ENCODE measurements around the gene IRF5. TPM values are rescaled to one million over a fixed set of nuclear protein-coding genes. Genes with fewer than 3 reads are reported as not detected.

The IRF5 gene, protein sequence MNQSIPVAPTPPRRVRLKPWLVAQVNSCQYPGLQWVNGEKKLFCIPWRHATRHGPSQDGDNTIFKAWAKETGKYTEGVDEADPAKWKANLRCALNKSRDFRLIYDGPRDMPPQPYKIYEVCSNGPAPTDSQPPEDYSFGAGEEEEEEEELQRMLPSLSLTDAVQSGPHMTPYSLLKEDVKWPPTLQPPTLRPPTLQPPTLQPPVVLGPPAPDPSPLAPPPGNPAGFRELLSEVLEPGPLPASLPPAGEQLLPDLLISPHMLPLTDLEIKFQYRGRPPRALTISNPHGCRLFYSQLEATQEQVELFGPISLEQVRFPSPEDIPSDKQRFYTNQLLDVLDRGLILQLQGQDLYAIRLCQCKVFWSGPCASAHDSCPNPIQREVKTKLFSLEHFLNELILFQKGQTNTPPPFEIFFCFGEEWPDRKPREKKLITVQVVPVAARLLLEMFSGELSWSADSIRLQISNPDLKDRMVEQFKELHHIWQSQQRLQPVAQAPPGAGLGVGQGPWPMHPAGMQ
- total RNA-seq = 1 to 10 TPM; 7.4 to 8.0 TPM

GRCh38 chr7:128937647-128938543 is at the start of gene IRF5:
TSS of gene IRF5 (plus strand) at chr7:128937927. CDS start at chr7:128942082, 4,155 bp downstream.
- H3K27ac Mint-ChIP-seq = peak within 1 kb of the TSS; percentile 72
- peaks cover 16% of the 10 kb centered on the region for H3K27me3 Mint-ChIP-seq (ENCODE audit: low read depth)
- no peaks in the 10 kb centered on the region for H3K9me3 Mint-ChIP-seq (ENCODE audit: insufficient read depth)
- H3K36me3 Mint-ChIP-seq (ENCODE audit: low read depth) = peaks cover 2% of the 10 kb centered on the region
- ATAC-seq (peak; percentile 50), DNase-seq (peak; percentile 35)
- POLR2A ChIA-PET = no interaction called here
- H3K4me1 Mint-ChIP-seq (ENCODE audit: low read depth) = peaks cover 50% of the 10 kb centered on the region
- peak within 1 kb of the TSS; percentile 80 for H3K4me3 Mint-ChIP-seq
- CTCF ChIA-PET = interaction anchor here (1.7 kb wide), 1 partner anchor 152 kb away, joined by 4 read pairs; no protein-coding TSS in a partner anchor

DNA sequence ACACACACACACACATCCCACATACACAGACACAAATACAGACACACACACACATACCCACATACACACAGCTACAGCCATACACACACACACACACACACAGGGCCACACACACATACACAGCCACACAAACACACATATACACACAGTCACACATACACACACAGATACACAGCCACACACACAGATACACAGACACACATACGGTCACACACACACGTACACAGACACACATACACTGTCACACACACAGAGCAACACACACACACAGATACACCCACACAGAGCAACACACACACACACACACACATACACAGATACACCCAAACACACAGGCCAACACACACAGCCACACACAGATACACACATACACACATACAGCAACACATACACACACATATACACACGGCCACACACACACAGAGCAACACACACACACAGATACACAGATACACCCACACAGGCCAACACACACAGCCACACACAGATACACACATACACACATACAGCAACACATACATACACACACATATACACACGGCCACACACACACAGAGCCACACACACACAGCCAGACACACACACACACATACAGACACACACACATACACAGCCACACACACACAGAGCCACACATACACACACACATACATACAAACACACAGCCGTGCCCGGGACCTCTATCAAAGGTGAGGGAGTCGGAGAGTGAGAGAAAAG is 49.5 kb upstream of the IRF5 start:
- no peak overlapping the region for H3K4me3 Mint-ChIP-seq
- H3K9me3 Mint-ChIP-seq (ENCODE audit: insufficient read depth) = no peaks in the 10 kb centered on the region
- peaks cover 8% of the 10 kb centered on the region for H3K4me1 Mint-ChIP-seq (ENCODE audit: low read depth)
- DNase-seq = no peak
- POLR2A ChIA-PET = no interaction called here
- no peaks in the 10 kb centered on the region for H3K36me3 Mint-ChIP-seq (ENCODE audit: low read depth)
- peaks cover 11% of the 10 kb centered on the region for H3K27me3 Mint-ChIP-seq (ENCODE audit: low read depth)
- no peak overlapping the region for H3K27ac Mint-ChIP-seq
- no peak for ATAC-seq
- CTCF ChIA-PET = no interaction called here

GRCh38 chr7:128888756-128889095 is 49.0 kb upstream of the IRF5 start:
- ATAC-seq (no peak), DNase-seq (no peak)
- H3K27me3 Mint-ChIP-seq (ENCODE audit: low read depth) = peaks cover 11% of the 10 kb centered on the region
- ChIA-PET POLR2A (no interaction called here), CTCF (no interaction called here)
- H3K4me1 Mint-ChIP-seq (ENCODE audit: low read depth) = peaks cover 6% of the 10 kb centered on the region
- no peak overlapping the region for H3K27ac Mint-ChIP-seq
- H3K4me3 Mint-ChIP-seq = no peak overlapping the region
- no peaks in the 10 kb centered on the region for H3K36me3 Mint-ChIP-seq (ENCODE audit: low read depth)
- no peaks in the 10 kb centered on the region for H3K9me3 Mint-ChIP-seq (ENCODE audit: insufficient read depth)

GRCh38 chr7:128889121-128889520 is 48.6 kb upstream of the IRF5 start:
- no peak for ATAC-seq

GRCh38 chr7:128890306-128891109 is 47.2 kb upstream of the IRF5 start:
- Mint-ChIP-seq H3K9me3 (ENCODE audit: insufficient read depth) (no peaks in the 10 kb centered on the region), H3K4me1 (ENCODE audit: low read depth) (peaks cover 2% of the 10 kb centered on the region), H3K27me3 (ENCODE audit: low read depth) (peaks cover 11% of the 10 kb centered on the region), H3K36me3 (ENCODE audit: low read depth) (no peaks in the 10 kb centered on the region), H3K27ac (no peak overlapping the region), H3K4me3 (no peak overlapping the region)
- ATAC-seq (peak; percentile 27), DNase-seq (no peak)
- POLR2A ChIA-PET = no interaction called here
- CTCF ChIA-PET = interaction anchor here (1.1 kb wide), 1 partner anchor 9 kb away, joined by 4 read pairs; no protein-coding TSS in a partner anchor

More at GRCh38 chr7:128889121-128889520, 48.6 kb upstream of the IRF5 start:
- CTCF ChIA-PET = no interaction called here
- Mint-ChIP-seq H3K27ac (no peak overlapping the region), H3K4me3 (no peak overlapping the region), H3K27me3 (ENCODE audit: low read depth) (peaks cover 11% of the 10 kb centered on the region), H3K36me3 (ENCODE audit: low read depth) (no peaks in the 10 kb centered on the region), H3K4me1 (ENCODE audit: low read depth) (peaks cover 5% of the 10 kb centered on the region), H3K9me3 (ENCODE audit: insufficient read depth) (no peaks in the 10 kb centered on the region)
- POLR2A ChIA-PET = no interaction called here
- DNase-seq = no peak

DNA sequence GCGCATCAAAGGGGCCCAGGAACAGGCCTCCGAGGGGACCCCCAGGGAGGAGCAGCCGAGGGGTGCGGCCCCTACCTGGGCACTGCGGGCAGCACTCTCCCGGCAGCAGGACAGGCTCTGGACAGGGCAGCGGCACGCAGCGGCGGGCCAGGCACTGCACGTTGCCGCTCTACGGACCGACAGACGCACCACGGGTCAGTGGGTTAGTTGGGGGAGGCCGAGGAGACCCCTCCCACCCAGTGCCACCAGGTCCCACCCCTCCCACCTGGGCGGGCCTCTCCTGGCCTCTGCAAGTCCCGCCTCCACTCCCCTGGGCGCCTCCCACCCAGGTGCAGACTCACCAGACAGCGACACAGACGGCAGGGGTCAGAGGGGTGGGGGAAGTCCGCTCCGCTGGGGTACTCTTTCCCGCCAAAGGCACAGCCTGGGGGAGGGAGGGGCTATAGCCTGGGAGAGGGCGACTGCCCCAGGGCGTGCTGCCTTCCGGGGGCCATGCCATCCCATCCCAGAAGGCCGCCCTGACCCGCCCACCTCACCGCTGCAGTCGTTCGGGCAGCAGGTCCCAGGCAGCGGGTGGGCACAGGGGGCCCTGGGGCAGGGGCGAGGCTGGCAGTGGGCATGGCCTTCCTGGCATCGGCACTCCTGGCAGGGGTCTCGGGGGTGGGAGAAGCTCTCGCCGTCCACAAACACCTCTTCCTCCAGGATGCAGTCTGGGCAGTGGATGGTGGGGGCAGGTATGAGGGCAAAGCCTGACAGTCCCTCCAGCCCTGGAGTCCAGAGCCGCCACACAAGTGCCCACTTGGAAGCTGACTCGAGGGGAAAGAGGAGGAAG is 46.4 kb upstream of the IRF5 start:
- Mint-ChIP-seq H3K4me1 (ENCODE audit: low read depth) (peaks cover 2% of the 10 kb centered on the region), H3K4me3 (no peak overlapping the region), H3K9me3 (ENCODE audit: insufficient read depth) (no peaks in the 10 kb centered on the region), H3K36me3 (ENCODE audit: low read depth) (no peaks in the 10 kb centered on the region), H3K27ac (no peak overlapping the region), H3K27me3 (ENCODE audit: low read depth) (peaks cover 11% of the 10 kb centered on the region)
- ATAC-seq (peak; percentile 12), DNase-seq (no peak)
- ChIA-PET POLR2A (no interaction called here), CTCF (no interaction called here)

- Mint-ChIP-seq H3K4me1 (ENCODE audit: low read depth) (peaks cover 2% of the 10 kb centered on the region), H3K36me3 (ENCODE audit: low read depth) (no peaks in the 10 kb centered on the region), H3K4me3 (no peak overlapping the region), H3K27ac (no peak overlapping the region), H3K9me3 (ENCODE audit: insufficient read depth) (no peaks in the 10 kb centered on the region), H3K27me3 (ENCODE audit: low read depth) (peaks cover 11% of the 10 kb centered on the region)
- ATAC-seq = no peak
- DNase-seq = no peak
- CTCF ChIA-PET = no interaction called here
- POLR2A ChIA-PET = no interaction called here
Measured at GRCh38 chr7:128891942-128892269, 45.8 kb upstream of the IRF5 start.

DNA sequence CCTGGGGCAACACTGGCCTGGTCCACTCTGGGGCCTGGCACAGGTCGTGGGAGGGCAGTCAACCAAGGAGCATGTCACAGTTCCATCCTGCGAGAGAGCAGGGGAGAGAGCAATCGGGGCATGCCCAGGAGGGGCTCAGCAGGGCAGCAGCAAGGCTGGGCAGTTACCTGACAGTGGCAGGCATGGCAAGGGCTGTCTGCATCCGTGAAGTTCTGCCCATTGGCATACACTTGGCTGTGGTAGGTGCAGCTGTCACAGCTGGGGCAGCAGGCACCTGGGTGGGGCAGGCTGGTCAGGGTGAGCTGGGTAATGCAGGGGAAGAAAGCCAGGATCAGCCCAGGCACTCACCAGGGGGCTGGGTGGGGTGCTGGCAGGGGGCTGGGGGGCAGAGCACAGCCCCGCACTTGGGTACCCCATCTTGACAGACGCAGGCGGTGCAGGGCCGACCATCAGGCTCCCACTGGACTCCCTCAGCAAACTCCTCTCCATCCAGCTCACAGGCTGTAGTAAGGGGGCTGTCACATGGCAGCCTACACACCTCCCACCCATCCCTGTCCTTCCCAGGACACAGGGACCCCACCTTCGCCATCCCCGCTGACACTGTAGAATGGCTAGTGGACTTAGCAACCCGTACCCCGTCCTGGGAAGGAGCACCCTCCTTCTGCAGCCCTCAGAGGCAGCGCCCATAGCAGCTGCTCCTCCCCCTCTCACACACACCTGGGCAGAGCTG is 45.0 kb upstream of the IRF5 start:
- ChIA-PET POLR2A (no interaction called here), CTCF (no interaction called here)
- H3K27me3 Mint-ChIP-seq (ENCODE audit: low read depth) = peaks cover 11% of the 10 kb centered on the region
- no peak overlapping the region for H3K27ac Mint-ChIP-seq
- DNase-seq (no peak), ATAC-seq (no peak)
- no peaks in the 10 kb centered on the region for H3K36me3 Mint-ChIP-seq (ENCODE audit: low read depth)
- no peaks in the 10 kb centered on the region for H3K9me3 Mint-ChIP-seq (ENCODE audit: insufficient read depth)
- H3K4me1 Mint-ChIP-seq (ENCODE audit: low read depth) = peaks cover 2% of the 10 kb centered on the region
- no peak overlapping the region for H3K4me3 Mint-ChIP-seq

- Mint-ChIP-seq H3K27ac (no peak overlapping the region), H3K36me3 (ENCODE audit: low read depth) (no peaks in the 10 kb centered on the region), H3K4me3 (no peak overlapping the region), H3K27me3 (ENCODE audit: low read depth) (peaks cover 11% of the 10 kb centered on the region), H3K9me3 (ENCODE audit: insufficient read depth) (no peaks in the 10 kb centered on the region), H3K4me1 (ENCODE audit: low read depth) (peaks cover 2% of the 10 kb centered on the region)
- ChIA-PET POLR2A (no interaction called here), CTCF (no interaction called here)
- DNase-seq = no peak
- ATAC-seq = no peak
Measured at GRCh38 chr7:128893251-128894100, 44.3 kb upstream of the IRF5 start.

DNA sequence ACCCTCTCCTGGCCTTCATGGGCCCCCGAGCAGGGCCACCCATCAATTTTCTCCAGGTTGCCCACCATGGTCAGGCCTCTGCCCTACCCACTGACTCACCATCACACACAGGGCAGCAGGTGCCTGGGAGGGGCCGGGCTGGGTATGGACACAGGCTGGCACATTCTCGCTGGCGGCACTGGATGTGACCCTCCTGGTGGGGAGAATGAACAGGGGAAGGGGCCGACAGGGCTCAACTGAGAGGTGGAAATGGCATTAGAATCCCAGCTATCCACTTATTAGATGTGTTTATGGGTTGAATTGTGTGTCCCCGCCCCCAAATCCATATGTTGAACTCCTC is 43.7 kb upstream of the IRF5 start:
- peaks cover 2% of the 10 kb centered on the region for H3K4me1 Mint-ChIP-seq (ENCODE audit: low read depth)
- no peak overlapping the region for H3K4me3 Mint-ChIP-seq
- ATAC-seq = no peak
- H3K36me3 Mint-ChIP-seq (ENCODE audit: low read depth) = no peaks in the 10 kb centered on the region
- ChIA-PET CTCF (no interaction called here), POLR2A (no interaction called here)
- DNase-seq = no peak
- peaks cover 11% of the 10 kb centered on the region for H3K27me3 Mint-ChIP-seq (ENCODE audit: low read depth)
- H3K9me3 Mint-ChIP-seq (ENCODE audit: insufficient read depth) = no peaks in the 10 kb centered on the region
- H3K27ac Mint-ChIP-seq = no peak overlapping the region

Measured in activated CD8-positive, alpha-beta T cell treated with anti-CD3 and anti-CD28 coated beads, Interleukin-2, amount 10 ng/mL, durations not matched to agents 7 days and 5 days (primary cell).